Amniotic epithelial cell (primary cell): ENCODE measurements around the gene RENBP.

Source experiments
- DNase-seq: peaks from one replicate; pipeline ENCODE4 v3.0.0-alpha.2; 2010; ENCODE audit warnings: low read depth

Gene RENBP

GRCh38 chrX:153971124-153971449 is 26.6 kb upstream of the RENBP start:
- DNase-seq, result peak; percentile 84

- DNase-seq, result peak; percentile 79
Observed at GRCh38 chrX:153970357-153971123, 26.1 kb upstream of the RENBP start.

- DNase-seq, result peak; percentile 34
Observed at GRCh38 chrX:153969904-153970356, 25.5 kb upstream of the RENBP start.

GRCh38 chrX:153969125-153969903 is 24.9 kb upstream of the RENBP start:
- no peak for DNase-seq

- DNase-seq, result no peak
Observed at GRCh38 chrX:153968754-153969124, 24.3 kb upstream of the RENBP start.

GRCh38 chrX:153968255-153968654 is 23.8 kb upstream of the RENBP start:
- no peak for DNase-seq

GRCh38 chrX:153967536-153968224 is 23.2 kb upstream of the RENBP start:
- DNase-seq, result no peak

- DNase-seq, result peak; percentile 14
Observed at GRCh38 chrX:153966841-153967535, 22.5 kb upstream of the RENBP start.

- no peak for DNase-seq
Observed at GRCh38 chrX:153966283-153966688, 21.8 kb upstream of the RENBP start.

GRCh38 chrX:153965406-153965805 is 21.0 kb upstream of the RENBP start:
- DNase-seq, result no peak

- DNase-seq, result no peak
Observed at GRCh38 chrX:153964105-153964504, 19.7 kb upstream of the RENBP start.

GRCh38 chrX:153963546-153963945 is 19.1 kb upstream of the RENBP start:
- no peak for DNase-seq

- no peak for DNase-seq
Observed at GRCh38 chrX:153961292-153961691, 16.8 kb upstream of the RENBP start.

GRCh38 chrX:153960786-153961185 is 16.3 kb upstream of the RENBP start:
- DNase-seq, result no peak

GRCh38 chrX:153960077-153960476 is 15.6 kb upstream of the RENBP start:
- no peak for DNase-seq

- no peak for DNase-seq
Observed at GRCh38 chrX:153959649-153960048, 15.2 kb upstream of the RENBP start.

- no peak for DNase-seq
Observed at GRCh38 chrX:153958605-153959004, 14.2 kb upstream of the RENBP start.

- no peak for DNase-seq
Observed at GRCh38 chrX:153957224-153957623, 12.8 kb upstream of the RENBP start.

GRCh38 chrX:153956044-153956907 is 11.8 kb upstream of the RENBP start:
- no peak for DNase-seq

- DNase-seq, result no peak
Observed at GRCh38 chrX:153955228-153955732, 10.8 kb upstream of the RENBP start.

GRCh38 chrX:153954558-153955227 is 10.2 kb upstream of the RENBP start:
- DNase-seq, result no peak
